Measurements from ENCODE around the gene KANSL1L. TPM values are rescaled to one million over a fixed set of nuclear protein-coding genes. Genes with fewer than 3 reads are reported as not detected.

KANSL1L gene
- total RNA-seq, 1 experiment from 2014 or later: 11.2 TPM

GRCh38 chr2:210063306-210063705, 107.9 kb downstream of the KANSL1L start:
- DNase-seq (ENCODE audit: low read depth): no peak

GRCh38 chr2:210055825-210056224, 115.4 kb downstream of the KANSL1L start:
- DNase-seq (ENCODE audit: low read depth): no peak

- DNase-seq (ENCODE audit: low read depth): no peak
These were observed 116.5 kb downstream of the KANSL1L start for GRCh38 chr2:210054696-210055095.

GRCh38 chr2:210050885-210051284, 120.3 kb downstream of the KANSL1L start:
- DNase-seq (ENCODE audit: low read depth): no peak

GRCh38 chr2:210049831-210050230, 121.4 kb downstream of the KANSL1L start:
- DNase-seq (ENCODE audit: low read depth): no peak

- DNase-seq (ENCODE audit: low read depth): no peak
These were observed 124.2 kb downstream of the KANSL1L start for GRCh38 chr2:210046851-210047500.

GRCh38 chr2:210038078-210038477, 133.1 kb downstream of the KANSL1L start:
- DNase-seq (ENCODE audit: low read depth): no peak

GRCh38 chr2:210035679-210036078, 135.5 kb downstream of the KANSL1L start:
- no peak for DNase-seq (ENCODE audit: low read depth)

- no peak for DNase-seq (ENCODE audit: low read depth)
These were observed 137.0 kb downstream of the KANSL1L start for GRCh38 chr2:210034087-210034683.

GRCh38 chr2:210028178-210028577, 143.0 kb downstream of the KANSL1L start:
- DNase-seq (ENCODE audit: low read depth): no peak

- no peak for DNase-seq (ENCODE audit: low read depth)
These were observed 143.6 kb downstream of the KANSL1L start for GRCh38 chr2:210027608-210028007.

GRCh38 chr2:210022824-210023223, 148.4 kb downstream of the KANSL1L start:
- DNase-seq (ENCODE audit: low read depth): no peak

GRCh38 chr2:210020138-210020537, 151.1 kb downstream of the KANSL1L start:
- DNase-seq (ENCODE audit: low read depth): no peak

GRCh38 chr2:210009896-210010295, 161.3 kb downstream of the KANSL1L start:
- DNase-seq (ENCODE audit: low read depth): peak; percentile 40

- no peak for DNase-seq (ENCODE audit: low read depth)
These were observed 162.1 kb downstream of the KANSL1L start for GRCh38 chr2:210009126-210009525.

- DNase-seq (ENCODE audit: low read depth): no peak
These were observed 163.3 kb downstream of the KANSL1L start for GRCh38 chr2:210007895-210008294.

GRCh38 chr2:210004881-210005280, 166.3 kb downstream of the KANSL1L start:
- no peak for DNase-seq (ENCODE audit: low read depth)

- no peak for DNase-seq (ENCODE audit: low read depth)
These were observed 167.8 kb downstream of the KANSL1L start for GRCh38 chr2:210003359-210003758.

- DNase-seq (ENCODE audit: low read depth): peak; percentile 92
These were observed 168.8 kb downstream of the KANSL1L start, which contains the start of gene RPE for GRCh38 chr2:210002158-210003157. Gene RPE, plus strand, starts transcription at chr2:210002638. Its CDS starts 24 bp downstream, at chr2:210002662.

- DNase-seq (ENCODE audit: low read depth): no peak
These were observed 170.5 kb downstream of the KANSL1L start for GRCh38 chr2:210000464-210001324.

- DNase-seq (ENCODE audit: low read depth): no peak
These were observed 172.6 kb downstream of the KANSL1L start for GRCh38 chr2:209998596-209998995.
